NCI-H187 treated with DMSO at 0.1 percent for 48 hours (cell line): ENCODE measurements around the gene SELENOS.

Experiments used
- DNase-seq: peaks from one replicate; lab custom pipeline; 2025; lab: John Stamatoyannopoulos, UW

The SELENOS gene, protein sequence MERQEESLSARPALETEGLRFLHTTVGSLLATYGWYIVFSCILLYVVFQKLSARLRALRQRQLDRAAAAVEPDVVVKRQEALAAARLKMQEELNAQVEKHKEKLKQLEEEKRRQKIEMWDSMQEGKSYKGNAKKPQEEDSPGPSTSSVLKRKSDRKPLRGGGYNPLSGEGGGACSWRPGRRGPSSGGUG

DNA sequence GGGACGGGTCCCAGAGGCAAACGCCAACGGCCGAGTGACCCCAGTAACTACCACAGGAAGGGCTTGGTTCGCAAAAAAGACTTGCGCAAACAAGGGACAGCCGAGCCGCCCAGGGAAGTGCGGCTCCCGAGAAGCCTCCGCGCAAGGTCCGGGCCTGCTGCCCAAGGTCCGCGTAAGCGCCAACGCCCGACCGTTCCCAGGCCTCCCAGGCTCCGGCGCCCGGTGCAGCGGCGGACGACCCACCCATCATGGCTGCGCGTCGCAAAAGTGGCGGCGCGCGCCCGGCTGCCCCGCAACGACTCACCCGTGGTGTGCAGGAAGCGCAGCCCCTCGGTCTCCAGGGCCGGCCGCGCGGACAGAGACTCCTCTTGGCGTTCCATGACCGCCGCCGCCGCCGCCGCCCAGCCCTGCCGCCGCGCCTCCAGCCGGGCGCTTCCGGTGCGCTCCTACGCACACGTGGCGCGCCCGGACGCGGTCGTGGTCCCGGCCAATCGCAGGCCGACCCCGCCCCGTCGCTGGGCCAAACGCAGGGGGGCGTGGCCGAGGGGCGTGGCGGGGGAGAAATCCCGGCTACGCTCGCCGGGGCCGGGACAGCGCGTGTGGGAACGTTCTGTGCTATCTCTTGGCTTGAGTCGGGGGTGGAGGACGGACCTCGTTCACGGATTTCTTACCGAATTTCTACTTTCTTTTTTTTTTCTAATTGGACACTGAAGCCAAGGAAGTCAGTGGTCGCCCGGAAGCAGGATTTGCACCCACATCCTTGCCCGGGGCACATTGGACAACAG, at the start of gene SELENOS:
SELENOS (minus strand) TSS at position 448 of the 785 bp plus-strand sequence; CDS start at position 380, 68 bp downstream.
- peak; percentile 42 for DNase-seq

GRCh38 chr15:101326462-101327146, 49.3 kb upstream of the SELENOS start:
- DNase-seq: no peak

DNA sequence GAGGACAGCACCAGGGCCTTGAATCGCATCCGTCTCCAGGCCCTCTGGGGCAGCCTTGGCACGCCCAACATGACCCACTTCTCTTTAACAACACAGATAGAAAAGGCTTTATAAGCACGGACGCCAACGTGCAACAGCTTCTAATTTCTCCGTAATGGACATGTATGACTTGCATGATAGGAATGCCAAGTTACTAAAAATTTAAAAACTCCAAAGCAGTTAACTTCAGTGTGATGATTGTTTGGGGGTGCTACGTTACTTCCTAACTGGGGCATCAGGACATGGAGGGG, 48.7 kb upstream of the SELENOS start:
- no peak for DNase-seq

GRCh38 chr15:101325263-101326025, 48.2 kb upstream of the SELENOS start:
- DNase-seq: no peak

- DNase-seq: no peak
These were observed 47.4 kb upstream of the SELENOS start for GRCh38 chr15:101324524-101325177.

DNA sequence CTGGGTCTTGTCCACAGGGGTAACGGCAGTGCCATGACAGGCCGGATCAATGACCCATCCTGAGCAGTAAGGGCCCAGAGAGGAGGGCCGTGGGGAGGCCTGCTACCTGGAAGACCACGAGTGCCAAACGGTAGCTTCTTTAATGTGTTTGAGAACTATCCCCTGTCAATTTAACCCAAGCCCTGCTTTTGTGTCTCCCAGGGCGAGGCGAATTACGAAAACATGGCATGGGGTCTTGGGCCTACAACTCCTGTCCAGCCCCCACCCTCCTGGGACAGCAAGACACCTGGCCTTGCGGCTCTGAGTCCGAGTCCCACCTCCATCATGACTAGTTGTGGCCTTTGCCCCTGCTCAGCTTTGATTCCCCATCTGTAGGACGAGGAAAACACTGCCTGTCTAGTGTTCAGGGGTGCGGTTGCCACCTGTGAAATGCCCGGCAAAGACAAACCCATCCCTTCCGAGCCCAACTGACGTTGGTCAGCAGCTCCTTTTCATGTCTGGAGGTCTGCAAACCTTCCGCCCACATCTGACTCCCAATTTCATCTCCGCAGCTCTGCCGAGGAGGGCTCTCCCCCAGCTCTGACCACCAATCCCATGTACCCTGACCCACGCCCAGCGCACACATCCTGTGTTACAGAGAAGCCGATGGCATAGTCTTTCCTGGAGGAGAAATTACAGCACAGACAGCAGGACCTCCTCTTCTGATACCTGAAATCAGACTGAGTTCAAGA, 46.7 kb upstream of the SELENOS start:
- no peak for DNase-seq

- no peak for DNase-seq
These were observed 45.7 kb upstream of the SELENOS start for GRCh38 chr15:101322854-101323477.

GRCh38 chr15:101322016-101322695, 44.9 kb upstream of the SELENOS start:
- no peak for DNase-seq

DNA sequence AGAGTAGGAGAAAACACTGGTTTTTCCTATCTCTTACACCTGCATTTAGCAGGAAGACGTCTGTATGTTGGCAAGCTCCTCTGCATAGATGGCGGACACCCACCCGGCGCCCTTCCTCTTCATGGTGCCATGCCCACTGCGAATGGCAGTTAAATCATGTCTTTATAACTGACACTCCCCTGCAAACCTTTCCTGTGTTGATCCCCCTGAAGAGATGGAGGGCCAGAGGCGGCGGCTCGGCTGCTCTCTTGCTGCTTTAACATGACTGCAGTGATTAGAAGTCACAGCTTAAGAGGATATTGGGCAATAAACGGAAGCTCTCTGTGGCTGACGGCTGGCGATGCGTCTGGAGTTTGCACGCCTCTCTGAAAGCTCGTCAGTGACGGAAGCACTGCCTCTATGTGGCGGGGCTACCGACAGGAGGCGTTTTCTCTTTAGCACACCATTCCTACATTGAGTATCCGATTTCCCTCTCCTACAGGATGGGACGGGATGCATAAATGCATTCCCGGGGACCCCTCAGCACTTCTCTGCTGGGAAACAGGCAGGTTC, 43.3 kb upstream of the SELENOS start:
- no peak for DNase-seq

- no peak for DNase-seq
These were observed 41.6 kb upstream of the SELENOS start for GRCh38 chr15:101318839-101319238.

- no peak for DNase-seq
These were observed 41.0 kb upstream of the SELENOS start for GRCh38 chr15:101318147-101318819.

GRCh38 chr15:101317336-101317872, 40.1 kb upstream of the SELENOS start:
- no peak for DNase-seq

DNA sequence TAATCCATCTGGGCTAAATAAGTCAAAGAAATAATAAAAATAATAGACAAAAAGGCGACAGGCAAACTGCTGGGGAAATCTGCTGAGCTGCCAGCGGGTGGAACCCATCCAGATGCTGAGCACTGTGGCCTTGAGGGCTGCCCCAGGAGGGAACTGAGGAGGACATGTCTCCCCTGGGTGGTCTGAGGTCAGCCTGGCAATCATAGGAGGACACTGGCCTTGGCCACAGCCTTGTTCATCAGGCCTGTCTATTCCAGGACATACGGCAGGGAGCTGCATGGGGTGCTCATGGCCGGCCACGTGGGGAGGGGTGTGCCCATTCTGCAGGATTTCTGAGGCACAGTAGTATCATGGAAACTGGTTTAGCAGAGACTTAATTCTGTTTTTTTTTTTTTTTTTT, 39.2 kb upstream of the SELENOS start:
- no peak for DNase-seq

- no peak for DNase-seq
These were observed 38.5 kb upstream of the SELENOS start for GRCh38 chr15:101315736-101316135.

DNA sequence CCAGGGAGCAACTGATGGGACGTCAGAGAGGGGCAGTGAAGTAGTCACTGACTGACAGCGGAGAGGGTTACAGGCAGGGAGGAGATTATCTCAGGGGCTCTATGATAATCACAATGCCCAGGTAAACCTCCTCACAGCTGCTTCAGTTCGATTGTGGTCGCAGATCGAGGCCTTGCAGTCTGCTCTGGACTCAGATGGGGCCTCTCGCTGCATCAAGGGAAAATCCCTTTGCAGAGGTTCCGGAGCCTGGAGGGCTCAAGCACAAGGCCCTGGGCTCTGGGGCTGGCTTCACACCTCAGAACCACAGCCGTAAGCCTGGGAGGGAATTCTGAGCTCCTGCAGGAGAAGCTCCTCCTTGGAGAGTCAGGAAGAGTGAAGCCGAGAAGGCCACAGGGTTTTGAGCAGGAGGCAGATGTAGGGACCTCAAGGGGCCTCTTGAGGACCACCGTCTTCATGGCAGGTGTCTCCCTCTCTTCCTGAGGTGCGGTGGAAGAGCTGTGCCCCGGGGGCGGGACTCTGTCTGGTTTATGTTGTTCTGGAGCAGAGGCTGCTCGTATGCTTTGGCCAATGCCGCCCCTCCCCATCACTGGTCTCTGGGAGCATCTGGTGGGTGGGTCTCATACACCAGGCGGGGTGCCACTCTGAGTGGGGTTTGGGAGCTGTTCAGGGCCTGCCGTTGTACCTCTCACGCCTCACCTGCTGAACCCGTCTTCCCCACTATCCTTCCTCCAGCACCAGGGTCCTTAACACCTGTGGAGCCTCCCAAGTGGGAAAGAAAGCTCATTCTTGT, 37.2 kb upstream of the SELENOS start:
- no peak for DNase-seq

DNA sequence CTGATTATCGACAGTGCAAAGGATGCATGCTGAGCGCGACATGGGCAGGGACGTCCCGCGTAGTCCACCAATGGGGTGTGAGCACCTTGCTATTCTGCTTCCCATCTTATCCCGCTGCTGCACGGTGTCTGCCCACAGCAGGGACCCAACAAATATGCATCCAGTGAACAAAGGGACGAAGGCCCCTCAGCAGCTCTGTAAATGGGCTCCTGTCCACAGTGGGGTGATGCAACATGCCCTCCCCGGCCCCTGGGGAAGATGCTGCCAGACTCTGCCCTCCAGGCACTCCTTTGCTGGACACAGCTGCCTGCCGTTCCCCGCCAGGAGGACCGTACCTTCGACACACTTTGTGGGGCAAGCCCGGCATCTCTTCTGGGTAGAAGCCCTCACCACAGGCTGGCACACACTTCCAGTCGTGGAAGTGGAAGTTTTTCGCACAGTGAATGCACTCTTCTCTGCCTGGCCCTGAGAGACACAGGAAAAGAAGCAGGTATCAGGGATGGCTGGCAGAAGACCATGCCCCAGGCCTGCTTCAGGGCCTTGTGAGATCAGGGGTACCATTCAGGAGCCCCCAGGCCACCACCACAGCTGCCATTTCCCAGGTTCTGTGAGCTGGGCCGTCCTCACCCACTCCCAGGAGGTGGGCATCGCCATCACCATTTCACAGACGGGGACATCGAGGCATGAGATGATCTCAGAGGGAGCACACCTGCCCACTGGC, 35.9 kb upstream of the SELENOS start:
- no peak for DNase-seq

- no peak for DNase-seq
These were observed 33.2 kb upstream of the SELENOS start for GRCh38 chr15:101310508-101310907.

DNA sequence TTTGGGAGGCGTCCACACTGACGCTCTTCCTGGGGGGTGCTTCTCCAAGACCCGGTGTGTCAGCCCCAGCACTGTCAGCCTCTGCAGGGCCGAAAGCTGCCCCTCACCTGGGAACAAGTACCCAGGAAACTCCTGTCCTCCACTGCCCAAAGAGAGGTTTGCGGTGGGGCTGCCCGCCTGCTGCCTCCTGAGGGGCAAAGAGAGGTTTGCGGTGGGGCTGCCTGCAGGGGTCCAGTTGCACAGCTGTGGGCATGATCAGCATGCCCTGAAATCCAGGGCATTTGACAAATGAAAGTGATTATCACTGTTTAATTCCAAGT, 32.8 kb upstream of the SELENOS start:
- DNase-seq: no peak
